GM06990 (cell line): ENCODE measurements around the gene MRPL10.

Source experiments
- DNase-seq: peaks from one replicate; pipeline ENCODE4 v3.0.0-alpha.2; 2011; ENCODE audit not compliant: insufficient read length; ENCODE audit errors: extremely low read depth
- H3K27me3 ChIP-seq: replicated peaks from 2 replicates; pipeline ENCODE4 v1.6.0; 2011; ENCODE audit warnings: low read length; ENCODE audit not compliant: control insufficient read depth, insufficient read depth
- H3K36me3 ChIP-seq: 2 replicates; pipeline ENCODE4 v1.5.1; 2011; ENCODE audit warnings: low read length; ENCODE audit not compliant: control insufficient read depth, insufficient read depth
- H3K4me3 ChIP-seq: replicated peaks from 2 replicates; pipeline ENCODE4 v1.5.1; 2011; ENCODE audit warnings: low read depth, mild to moderate bottlenecking, control low read depth, low read length
- CTCF ChIP-seq: IDR thresholded peaks from 2 replicates; pipeline ENCODE4 v1.5.1; 2011; ENCODE audit warnings: low read length, control low read depth, mild to moderate bottlenecking, inconsistent platforms; ENCODE audit not compliant: insufficient read depth, poor library complexity, severe bottlenecking

The MRPL10 gene

GRCh38 chr17:47831003-47831933 is at the start of gene MRPL10, which contains the start of gene LRRC46:
Gene MRPL10 (minus strand): TSS chr17:47831541. CDS start chr17:47831511, 30 bp downstream.
Gene LRRC46 (plus strand): TSS chr17:47831670. CDS start chr17:47831990, 320 bp downstream.
- Histone ChIP-seq H3K4me3 (peak within 1 kb of the TSS; percentile 97), H3K27me3 (no peaks in the 10 kb centered on the region), H3K36me3 (peaks cover 12% of the 10 kb centered on the region)
- DNase-seq: peak; percentile 91
- TF ChIP-seq CTCF: peak; percentile 43

GRCh38 chr17:47879776-47880454 is 48.6 kb upstream of the MRPL10 start:
- Histone ChIP-seq H3K4me3 (no peak overlapping the region), H3K27me3 (peaks cover 5% of the 10 kb centered on the region), H3K36me3 (no peaks in the 10 kb centered on the region)
- DNase-seq: no peak
- no peak for TF ChIP-seq CTCF

- no peak for DNase-seq
- Histone ChIP-seq H3K4me3 (no peak overlapping the region), H3K27me3 (peaks cover 5% of the 10 kb centered on the region), H3K36me3 (no peaks in the 10 kb centered on the region)
- TF ChIP-seq CTCF: no peak
These were observed 47.8 kb upstream of the MRPL10 start for GRCh38 chr17:47879028-47879585.

- TF ChIP-seq CTCF: no peak
- peaks cover 5% of the 10 kb centered on the region for H3K27me3 ChIP-seq
- no peak for DNase-seq
These were observed 47.1 kb upstream of the MRPL10 start for GRCh38 chr17:47878203-47879027.

GRCh38 chr17:47877368-47878034 is 46.2 kb upstream of the MRPL10 start:
- no peak for DNase-seq
- Histone ChIP-seq H3K36me3 (no peaks in the 10 kb centered on the region), H3K4me3 (no peak overlapping the region), H3K27me3 (peaks cover 5% of the 10 kb centered on the region)
- no peak for TF ChIP-seq CTCF

More at GRCh38 chr17:47878203-47879027, 47.1 kb upstream of the MRPL10 start:
- no peaks in the 10 kb centered on the region for H3K36me3 ChIP-seq
- H3K4me3 ChIP-seq: no peak overlapping the region
